Hematopoietic multipotent progenitor cell treated with erythropoietin and hydrocortisone succinate and interleukin-3 and kit ligand, for 17 days (in vitro differentiated cells): ENCODE data around the gene ADAMTS19.

Experiments used
- DNase-seq: peaks from one replicate; pipeline ENCODE4 v3.0.0-alpha.2; 2015; ENCODE audit warnings: low spot score

ADAMTS19 gene

DNA sequence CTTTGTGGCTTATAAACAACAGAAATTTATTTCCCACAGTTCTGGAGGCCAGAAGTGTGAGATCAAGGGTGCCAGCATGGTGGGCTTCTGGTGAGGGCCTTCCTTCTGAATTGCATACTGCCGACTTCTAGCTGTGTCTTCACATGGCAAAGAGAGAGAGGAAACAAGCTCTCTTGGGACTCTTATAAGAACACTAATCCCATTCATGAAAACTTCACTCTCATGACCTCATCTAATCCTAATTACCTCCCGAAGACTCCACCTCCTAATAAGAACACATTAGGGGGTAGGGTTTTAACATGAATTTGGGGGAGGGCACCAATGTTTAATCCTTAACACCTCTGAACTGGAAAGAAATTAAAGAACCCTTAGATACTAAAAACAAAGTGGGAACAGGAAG, 211.9 kb downstream of the ADAMTS19 start:
- no peak for DNase-seq

DNA sequence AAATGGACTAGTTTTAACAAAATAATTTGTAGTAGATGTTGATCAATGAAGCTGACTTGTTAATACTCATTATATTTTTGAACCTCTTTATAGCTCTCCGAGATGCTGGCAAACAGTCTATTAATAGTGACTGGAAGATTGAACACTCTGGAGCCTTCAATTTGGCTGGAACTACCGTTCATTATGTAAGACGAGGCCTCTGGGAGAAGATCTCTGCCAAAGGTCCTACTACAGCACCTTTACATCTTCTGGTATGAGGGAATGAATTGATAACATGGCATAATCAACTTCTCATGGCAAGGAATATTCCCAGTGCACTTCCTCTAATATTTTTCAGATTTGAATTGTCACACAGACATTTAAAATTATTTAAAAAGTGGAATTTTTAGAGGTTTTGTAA, 219.6 kb downstream of the ADAMTS19 start:
- DNase-seq, result no peak

DNA sequence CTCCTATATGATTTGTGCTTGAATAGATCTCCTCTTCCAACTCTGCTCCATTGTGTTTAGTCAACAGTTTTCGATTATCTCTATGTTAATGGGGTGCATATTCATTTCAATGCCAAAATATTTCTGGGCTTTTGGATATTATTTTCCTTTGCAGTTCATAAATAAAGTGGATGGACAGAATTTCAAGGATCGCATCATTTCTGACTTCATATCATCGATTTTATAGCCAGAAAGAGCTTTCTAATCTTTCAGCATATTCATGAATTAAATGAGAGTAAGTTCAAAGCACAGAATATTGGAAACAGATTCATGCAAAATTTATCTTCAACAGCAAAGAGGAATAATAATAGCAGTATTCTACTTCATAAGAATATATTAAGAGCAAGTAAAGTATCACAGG, 227.8 kb downstream of the ADAMTS19 start:
- DNase-seq, result no peak

DNA sequence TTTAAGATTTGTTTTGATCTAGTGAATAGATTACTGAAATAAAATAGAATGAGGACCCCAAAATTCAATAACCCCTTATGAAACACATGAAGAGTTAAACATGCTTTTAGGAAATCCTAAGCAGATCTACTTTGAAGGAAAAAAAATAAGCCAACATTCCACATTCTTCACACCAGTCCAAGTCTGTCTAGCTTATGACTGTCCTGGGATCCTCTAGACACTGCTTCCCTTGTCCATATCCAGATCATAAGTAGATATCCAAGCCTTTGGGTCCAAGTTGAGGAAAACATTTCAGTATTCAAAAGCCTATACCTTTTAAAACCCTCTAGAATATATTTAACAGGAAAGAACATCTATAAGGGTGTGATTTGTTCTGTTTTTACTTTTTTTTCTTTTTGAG, 228.9 kb downstream of the ADAMTS19 start:
- DNase-seq, result no peak

DNA sequence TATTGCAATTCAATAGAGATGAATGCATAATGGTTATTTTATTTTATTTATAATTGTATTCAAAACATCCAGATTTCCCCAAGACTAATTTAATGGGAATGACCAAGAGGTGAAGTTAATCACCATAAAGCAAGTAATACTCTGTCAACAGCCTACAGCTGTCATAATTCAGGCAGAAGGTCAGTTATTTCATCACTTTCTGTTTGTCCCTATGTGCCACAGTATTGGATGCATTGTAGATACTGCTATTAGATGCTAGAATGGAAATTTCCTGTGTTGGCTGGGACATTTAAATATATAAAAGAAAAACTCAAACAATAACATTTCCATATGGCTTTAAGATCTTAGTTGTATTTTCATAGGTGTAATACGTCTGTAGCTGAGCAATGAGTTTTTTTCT, 231.1 kb downstream of the ADAMTS19 start:
- DNase-seq, result no peak

DNA sequence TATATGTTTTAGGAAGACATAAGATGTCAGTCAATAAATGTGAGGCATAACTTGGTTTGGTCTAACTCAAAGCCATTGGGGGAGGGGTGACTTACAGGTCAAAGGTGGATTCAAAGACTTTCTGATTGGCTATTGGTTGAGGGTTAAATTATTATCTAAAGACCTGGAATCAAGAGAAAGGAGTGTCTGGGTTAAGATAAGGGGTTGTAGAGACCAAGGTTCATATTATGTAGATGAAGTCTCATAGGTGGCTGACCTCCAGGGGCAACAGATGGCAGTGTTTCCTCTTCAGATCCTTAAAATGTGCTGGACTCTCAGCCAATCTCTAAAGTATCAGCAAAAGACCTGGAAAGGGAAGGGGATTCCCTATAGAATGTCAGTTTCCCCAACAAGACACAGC, 236.5 kb downstream of the ADAMTS19 start:
- no peak for DNase-seq

DNA sequence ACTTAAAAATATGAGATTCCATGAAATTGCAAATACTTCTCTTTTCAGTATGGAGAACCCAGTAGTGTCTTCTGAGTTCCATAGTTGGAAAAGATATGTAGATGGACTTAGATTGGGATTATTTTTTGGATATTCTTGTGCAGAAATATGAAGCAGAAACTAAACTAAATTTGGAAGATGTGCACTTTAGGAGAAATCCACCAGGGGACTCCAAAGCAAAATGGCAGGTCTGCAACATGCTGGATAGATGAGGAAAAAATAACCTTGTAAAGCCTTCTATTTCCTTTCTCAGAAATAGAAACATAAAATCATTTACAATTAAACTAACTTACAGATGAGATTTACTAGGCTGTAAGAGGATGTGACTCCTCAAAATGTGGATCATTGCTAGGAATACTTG, 238.6 kb downstream of the ADAMTS19 start:
- no peak for DNase-seq

DNA sequence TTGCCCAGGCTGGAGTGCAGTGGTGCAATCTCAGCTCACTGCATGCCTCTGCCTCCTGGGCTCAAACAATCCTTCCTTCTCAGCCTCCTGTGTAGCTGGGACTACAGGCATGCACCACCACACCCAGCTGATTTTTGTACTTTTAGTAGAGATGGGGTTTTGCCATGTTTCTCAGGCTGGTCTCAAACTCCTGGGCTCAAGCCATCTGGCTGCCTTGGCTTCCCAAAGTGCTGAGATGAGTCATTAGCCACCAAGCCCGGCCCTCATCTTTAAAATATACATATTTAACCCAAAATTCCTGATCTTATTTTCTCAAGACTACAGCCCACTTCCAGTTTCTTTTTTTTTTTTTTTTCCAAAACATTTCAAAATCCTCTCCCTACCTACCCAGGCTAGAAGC, 256.1 kb downstream of the ADAMTS19 start:
- DNase-seq, result no peak

DNA sequence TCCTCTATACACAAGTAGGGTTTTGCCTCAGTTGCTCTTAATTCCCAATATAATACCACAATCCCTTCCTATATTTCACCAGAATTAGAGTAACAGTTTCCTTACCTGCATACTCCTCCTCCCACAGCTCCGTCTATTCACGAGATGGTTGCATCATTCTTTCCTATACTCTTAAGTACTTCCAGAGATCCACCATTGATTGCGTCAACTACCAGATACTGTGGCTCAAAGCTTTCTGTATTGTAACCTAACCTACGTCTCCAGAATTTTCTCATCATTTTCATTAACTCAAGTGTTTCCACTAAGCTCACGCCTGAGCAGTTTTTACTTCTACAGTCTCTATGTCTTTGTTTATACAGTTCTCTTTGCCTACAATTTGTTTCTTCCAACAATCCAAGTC, 256.6 kb downstream of the ADAMTS19 start:
- DNase-seq, result no peak

DNA sequence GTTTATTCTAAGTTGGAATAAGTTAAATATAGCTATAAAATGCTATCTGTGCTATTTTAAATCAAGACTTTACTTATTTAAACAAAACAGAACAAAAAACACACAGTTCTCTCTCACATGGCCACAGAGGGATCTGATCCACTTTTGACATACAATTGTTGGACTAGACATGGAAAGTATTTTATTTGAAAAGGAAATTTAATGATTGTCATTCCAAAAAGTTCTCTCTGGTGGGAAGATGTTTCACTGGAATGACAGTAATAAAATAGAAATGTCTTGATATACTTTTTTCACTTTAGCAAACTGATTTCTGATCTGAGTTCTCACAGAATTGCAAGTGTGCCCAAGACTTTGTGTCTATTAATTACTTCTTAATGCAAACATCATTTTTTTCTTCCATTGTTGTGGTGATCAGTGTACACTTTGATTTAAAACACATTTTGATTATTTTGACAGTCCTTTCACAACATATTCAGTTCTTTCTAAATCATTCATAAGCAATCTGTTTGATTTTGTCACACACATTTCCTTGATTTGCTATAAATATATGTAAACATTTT, 257.7 kb downstream of the ADAMTS19 start:
- DNase-seq, result no peak

DNA sequence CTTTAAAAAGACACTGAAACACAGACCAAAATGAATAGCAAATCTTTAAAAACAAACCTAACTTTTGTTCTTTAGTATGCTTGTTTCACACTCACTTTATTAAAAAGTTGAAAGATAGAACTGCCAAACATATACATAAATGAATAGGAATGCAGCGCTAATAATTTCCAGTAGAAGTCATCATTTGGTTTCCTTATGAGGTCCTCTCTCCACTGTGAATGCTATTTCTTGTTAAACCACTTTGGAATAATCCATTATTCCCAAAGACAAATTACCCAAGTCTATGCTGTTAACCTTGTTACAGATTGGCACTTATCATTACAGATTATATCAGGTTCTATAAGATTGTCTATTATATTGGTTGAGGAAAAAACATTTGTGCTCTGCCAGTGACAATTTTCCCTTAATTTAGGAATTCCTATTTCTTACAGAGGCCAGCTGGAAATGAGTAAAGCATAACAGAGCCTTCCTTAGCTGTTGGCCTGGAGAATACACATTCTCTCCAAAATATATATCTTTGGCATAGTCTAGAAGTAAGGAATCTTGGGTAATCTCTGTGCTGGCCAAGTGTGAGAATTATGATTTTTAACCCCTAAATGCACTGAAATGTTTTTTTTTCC, 258.5 kb downstream of the ADAMTS19 start:
- DNase-seq, result no peak

DNA sequence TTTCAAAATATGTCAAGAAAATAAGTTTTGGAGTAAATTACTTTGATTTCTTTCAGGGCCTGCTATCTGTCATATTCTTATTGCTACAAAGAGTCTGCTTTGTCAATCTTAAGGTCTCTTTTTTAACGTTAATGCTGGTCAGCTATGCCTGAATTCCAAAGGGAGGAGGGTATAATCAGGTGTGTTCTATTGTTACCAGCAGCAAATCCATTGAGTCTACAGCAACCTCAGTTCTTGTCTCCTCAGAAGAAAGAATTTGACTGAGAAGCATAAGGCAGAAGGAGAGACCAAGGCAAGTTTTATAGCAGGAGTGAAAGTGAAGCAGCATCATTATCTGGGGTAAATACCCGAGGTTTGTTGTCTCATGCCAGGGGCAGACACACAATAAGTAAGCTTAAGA, 264.1 kb downstream of the ADAMTS19 start:
- DNase-seq, result no peak

DNA sequence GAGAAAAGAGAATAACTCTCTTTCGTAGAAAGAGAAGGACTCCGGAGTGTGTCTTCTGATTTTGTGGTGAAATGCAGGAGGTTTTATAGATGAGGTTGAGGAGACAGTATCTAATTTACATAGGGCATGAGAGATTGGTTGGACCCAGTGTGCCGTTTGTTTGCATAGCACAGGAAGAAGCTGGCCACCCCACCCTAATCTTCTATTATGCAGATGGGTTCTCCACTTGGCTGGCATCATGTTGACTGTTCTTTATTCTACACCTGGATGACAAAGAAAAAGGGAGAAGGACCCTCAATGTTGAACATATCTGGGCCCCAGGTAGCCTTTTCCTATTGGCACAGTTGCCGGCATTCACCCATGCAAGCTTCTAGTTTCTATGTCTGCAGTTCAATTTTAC, 264.5 kb downstream of the ADAMTS19 start:
- DNase-seq, result no peak

DNA sequence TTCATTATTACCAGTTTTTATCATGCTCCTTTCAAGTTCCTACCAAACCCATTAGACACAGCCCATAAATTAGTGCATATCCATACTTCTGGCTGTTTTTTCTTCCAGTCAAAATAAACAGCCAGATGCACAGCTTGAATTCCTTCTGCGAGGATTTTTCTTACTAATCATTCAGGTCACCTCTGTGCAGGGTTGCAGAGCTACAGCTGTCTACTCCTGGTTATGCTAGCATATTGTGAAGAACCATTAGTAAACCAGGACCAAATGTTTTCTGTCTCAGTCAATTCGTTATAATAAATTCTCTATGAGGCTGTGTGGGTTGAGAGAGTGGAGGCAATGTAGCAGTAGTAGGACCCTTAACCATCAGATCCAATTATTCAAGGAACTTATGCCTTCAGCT, 279.7 kb downstream of the ADAMTS19 start:
- no peak for DNase-seq

DNA sequence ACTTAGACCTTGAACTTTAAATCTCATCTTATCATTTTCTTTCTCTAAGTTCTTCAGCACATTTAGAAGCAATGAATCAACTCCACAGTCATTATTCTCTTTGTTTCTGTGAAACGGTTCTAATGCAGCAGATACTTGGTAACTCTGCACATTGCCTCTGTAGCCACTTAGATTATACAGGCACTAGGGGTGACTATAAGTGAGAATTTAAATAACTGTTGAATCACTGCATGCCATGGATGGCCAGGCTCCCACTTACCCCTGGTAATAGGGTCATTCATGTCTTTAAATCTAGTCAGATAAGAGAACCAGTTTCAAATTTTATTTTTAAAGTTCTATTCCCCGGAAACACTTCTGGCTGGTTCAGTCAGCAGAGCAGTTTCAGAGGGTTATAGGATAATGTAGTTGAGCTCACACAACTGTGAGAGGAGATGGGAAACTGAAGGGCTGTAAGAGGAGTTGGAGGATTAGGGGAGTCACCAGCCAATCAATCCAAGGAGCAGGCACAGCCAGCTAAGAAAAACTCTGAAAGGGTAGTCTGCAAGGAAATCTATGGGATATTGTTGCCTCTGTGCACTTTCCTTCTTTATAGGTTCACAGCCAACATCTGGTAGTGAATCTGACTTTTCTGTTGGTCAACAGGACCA, 283.6 kb downstream of the ADAMTS19 start:
- DNase-seq, result no peak

DNA sequence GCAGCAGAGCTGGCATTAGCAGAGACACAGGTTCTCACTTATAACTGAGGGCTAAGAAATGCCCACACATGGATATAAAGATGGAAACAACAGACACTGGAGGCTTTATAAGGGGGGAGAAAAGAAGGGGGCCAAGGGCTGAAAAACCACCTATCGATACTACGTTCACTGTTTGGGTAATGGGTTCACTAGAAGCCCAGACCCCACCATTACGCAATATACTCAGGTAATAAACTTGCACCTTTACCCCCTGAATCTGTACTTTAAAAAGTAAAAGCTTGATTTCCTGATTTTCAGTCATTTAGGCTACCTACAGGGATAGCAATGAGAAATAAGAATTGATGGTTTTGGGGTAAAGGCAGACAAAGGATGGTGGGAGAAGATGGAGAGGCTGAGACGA, 285.9 kb downstream of the ADAMTS19 start:
- DNase-seq, result no peak

DNA sequence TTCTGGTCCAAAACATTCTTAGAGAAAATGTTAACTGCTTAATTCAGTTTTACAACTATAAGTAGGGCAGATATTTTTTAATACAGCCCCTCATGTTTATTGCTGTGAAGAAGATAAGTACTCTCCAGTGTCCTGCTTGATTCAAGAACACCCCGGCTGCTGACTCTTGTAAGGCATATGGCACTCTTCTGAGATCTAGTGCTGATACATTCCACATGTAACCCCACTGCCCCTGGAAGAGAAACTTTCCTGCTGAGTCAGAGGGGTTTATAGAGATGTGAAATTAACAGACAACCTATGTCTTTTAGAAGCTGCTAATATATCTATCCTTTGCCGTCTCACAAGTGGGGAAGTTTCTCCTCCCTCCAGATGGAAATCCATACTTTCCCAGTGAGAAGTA, 286.8 kb downstream of the ADAMTS19 start:
- DNase-seq, result no peak

DNA sequence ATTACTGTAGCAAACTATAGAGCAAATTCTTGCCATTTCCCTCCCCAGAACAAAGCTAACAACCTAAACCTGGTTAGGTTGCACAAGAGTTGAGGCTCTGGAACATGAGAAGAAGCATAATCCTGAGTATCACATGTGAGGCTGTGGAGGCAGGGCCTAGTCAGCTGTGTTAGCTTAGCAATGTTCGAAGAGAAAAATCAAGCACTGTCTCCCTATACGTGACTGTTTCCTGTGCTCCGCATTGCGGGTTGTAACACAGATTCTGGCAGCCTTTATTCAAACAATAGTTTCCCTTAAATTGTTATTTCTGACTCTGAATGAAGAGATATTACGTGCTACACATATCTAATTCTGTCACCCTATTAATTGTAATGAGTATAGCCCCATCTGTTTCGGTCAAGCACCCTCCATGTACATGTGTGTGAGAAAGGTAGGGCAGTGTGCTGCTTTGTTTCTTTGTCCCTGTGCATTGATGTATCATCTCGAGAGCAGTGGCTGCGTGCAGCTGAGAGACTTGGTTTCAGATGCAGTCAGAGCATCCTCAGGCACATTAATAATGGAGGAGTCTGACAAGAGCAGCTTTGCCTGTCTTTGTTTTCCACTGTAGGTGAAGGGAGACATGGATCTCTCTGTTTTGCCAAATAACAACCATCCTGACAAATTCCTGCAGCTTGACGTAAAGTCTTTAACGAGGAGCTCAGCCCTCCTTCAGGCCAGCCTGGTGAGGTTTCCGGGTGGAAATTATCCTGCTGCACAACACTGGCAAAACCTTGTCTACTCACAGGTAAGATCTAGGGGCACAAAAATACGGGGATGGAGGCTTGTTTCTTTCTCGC, 287.7 kb downstream of the ADAMTS19 start, which contains the start of gene MINAR2:
Gene MINAR2 (plus strand): TSS at position 523 of the 836 bp plus-strand sequence. CDS start 97 bp downstream, at position 620.
- no peak for DNase-seq

DNA sequence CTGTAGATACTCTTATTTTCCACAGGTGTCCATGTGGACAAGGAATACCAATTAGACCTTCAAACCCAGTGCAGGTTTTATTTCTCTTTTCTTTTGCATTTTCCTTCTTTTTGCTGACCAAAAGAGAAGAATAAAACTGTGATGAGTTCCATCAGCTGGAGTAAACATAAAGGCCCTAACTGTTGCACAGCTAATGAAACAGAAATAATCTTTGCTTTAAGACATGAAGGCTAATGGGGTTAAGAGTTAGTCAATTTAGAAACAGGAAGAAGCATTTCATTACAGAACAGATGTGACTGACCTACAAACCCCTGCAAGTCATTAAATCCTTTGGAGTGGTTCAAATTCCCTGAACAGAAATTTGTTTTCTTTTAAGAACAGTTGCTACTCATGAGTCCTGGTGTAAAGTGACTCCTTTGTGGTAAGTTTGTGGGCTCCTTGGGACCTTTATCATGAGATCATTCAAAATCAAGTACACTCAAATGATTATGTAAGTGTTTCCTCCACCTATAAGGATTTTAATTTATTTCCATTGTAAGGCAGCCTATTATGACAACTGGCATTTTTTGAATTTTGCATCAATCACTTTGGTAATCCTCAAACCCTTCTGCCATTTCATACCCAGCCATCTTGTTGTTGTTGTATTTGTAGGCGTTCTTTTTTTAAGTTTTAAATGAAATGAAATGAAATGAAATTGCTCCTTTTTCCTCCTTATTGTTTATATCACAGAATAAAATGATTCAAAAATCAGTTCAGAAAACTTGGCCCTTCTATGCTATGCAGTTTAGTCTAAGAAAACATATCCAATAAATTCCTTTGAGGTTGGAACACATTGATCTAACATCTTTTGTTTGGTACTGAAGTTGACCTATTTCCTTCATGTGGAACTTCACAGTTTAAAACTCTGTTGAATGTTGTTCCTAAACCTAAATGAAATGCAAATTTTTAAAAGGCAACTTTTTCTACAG, 289.1 kb downstream of the ADAMTS19 start:
- DNase-seq, result no peak

DNA sequence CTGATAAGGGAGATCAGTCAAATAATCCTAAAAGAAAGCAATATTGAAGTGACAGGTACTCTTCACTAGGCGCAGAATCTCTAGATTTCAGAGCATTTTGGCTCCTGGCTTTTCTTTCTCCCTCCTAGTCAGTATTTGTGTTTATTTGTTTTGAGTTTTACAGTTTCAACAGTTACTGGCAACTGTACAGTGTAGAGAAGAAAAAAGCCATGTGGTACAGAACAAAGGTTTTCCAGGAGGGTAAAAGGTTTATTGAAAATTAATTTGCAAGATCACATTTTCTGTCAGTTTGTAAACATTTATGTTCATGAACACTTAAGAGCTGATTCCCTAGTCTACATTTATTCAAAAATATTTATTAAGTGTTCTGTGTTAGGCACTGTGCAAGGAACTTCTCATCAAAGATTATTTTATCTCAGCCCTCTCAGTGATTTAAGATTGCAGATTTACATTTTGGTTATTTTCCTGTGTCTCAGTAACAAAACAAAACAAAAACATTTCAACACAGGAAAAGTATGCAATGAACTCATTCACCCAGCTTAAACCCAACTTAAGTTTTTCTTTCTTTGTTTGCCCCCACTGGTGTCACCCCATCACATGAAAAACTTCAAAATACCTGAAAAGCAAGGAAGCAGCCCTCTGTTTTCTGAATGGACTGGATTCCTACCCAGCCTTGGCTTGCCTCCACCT, 300.7 kb downstream of the ADAMTS19 start:
- no peak for DNase-seq

DNA sequence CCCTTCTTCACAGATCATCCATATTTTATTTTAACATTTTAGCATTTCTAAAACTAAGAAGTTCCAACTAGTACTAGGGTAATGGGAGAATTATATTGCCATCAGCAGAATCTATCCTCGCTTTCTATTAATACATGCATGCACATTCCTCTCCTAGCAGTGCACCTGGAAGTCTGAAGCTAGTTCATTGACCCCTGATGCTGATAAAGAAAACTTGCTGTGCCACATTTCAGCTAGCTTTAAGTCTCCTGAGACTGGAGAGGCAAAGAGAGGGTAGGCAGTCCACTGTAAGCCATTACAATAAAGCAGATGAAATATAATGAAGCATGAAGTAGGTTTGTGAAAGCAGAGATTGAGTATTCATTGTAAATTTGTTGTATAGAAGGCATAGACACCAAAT, 303.6 kb downstream of the ADAMTS19 start:
- no peak for DNase-seq
